ENCODE results near the gene NSUN3.
"Not testable (repeated sequence)": the region's sequence is repeated elsewhere in the genome, so short reads cannot be mapped to it uniquely, and the experiment has no call there.

The NSUN3 gene

DNA sequence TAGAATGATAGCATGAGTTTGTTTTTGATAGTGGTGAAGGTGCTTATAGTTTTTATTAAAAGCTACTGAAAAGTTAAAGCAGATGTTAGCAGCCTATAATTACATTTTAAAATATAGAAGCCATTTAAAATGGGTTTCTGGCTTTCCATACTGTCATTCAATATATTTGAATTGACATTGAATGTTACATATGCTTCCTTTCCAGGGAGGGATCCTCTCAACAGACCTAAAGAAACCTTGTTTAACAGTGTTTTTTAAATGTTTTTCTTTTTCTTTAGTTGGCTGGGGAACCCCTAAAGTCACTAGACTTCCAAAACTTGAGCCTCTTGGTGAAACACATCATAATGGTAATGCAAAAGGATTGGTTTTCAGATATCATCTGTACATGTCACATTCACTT lies 12.3 kb upstream of the NSUN3 start:
- no peak for DNase-seq (ENCODE audit: low read depth in 1 of 2, low spot score in 1 of 2)
- no peak for TF ChIP-seq JUND (IDR thresholded peaks at IDR 0.05; ENCODE audit: low read depth)
- in situ Hi-C loops (cut with HindIII; ENCODE audit: low pct_unique_long_range_greater_than_20kb, low sequenced_read_pairs), result no loop called here

DNA sequence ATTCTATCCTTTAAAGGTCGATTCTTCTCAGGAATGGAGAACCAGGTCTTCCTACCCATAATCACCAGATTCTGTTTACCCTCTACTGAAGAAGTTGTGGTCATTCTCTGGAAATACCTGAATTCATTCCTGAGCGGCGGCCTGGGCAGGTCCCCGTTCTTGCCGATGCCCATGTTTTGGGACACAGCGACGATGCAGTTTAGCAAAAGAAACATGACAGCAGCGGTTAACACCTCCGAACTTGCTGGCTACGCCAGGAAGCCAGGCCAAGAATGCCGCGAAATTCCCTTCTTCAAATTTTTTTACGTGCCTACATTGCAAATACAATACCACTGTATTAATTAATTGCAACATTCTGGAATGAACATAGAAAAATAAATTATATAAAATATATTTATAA lies 1.6 kb upstream of the NSUN3 start:
- in situ Hi-C loops (cut with HindIII; ENCODE audit: low pct_unique_long_range_greater_than_20kb, low sequenced_read_pairs), result no loop called here
- DNase-seq (ENCODE audit: low read depth in 1 of 2, low spot score in 1 of 2), result no peak
- no peak for TF ChIP-seq JUND (IDR thresholded peaks at IDR 0.05; ENCODE audit: low read depth)

DNA sequence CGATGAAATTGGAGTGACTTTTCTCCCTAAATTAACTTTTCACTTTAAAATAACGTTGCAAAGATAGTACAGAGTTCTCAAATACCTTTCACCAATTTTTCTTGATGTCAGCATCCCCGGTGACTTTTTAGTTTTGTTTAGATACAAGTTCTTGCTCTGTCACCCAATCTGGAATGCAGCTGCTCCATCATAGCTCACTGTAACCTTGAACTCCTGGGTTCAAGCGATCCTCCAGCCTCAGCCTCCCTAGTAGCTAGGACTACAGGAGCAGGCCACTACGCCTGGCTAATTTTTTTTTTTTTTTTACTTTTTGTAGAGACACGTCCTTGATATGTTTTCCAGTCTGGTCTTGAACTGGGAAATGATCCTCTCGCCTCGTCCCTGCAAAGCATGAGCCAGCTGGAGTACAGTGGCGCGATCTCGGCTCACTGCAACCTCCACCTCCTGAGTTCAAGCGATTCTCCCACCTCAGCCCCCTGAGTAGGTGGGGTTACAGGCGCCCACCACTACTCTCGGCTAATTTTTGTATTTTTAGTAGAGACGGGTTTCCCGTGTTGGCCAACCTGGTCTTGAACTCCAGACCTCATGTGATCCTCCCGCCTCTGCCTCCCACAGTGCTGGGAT lies 747 bp downstream of the NSUN3 start:
- no peak for TF ChIP-seq JUND (IDR thresholded peaks at IDR 0.05; ENCODE audit: low read depth)
- in situ Hi-C loops (cut with HindIII; ENCODE audit: low pct_unique_long_range_greater_than_20kb, low sequenced_read_pairs), result no loop called here
- DNase-seq (ENCODE audit: low read depth in 1 of 2, low spot score in 1 of 2), result no peak

DNA sequence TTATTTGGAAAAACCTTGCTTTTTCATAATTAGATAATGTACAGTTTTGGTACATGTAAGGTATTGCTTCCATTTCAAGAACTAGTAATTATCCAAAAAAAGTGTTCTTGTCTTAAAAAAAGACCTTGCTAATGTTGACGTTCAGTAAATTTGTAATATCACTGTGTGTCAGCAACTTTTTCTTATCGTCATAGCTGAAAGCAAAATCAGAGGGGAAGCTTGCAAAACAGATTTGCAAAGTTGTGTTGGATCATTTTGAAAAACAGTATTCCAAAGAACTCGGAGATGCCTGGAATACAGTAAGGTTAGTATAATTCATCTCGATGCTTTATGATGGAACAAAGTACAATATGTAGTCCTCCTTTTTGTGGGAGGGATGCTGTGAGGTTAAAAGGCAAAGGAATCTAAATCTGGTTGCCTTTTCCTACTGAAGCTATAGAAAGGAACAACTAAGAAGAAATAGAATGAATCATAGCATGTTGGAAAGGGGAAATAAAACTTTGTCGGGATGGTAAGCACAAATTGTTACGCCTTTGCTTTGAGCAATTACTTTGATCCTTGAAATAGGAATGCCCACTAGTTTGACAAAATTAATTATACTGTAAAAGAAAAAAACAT lies 1.5 kb downstream of the NSUN3 start:
- in situ Hi-C loops (cut with HindIII; ENCODE audit: low pct_unique_long_range_greater_than_20kb, low sequenced_read_pairs), result no loop called here
- no peak for TF ChIP-seq JUND (IDR thresholded peaks at IDR 0.05; ENCODE audit: low read depth)
- DNase-seq (ENCODE audit: low read depth in 1 of 2, low spot score in 1 of 2), result no peak

DNA sequence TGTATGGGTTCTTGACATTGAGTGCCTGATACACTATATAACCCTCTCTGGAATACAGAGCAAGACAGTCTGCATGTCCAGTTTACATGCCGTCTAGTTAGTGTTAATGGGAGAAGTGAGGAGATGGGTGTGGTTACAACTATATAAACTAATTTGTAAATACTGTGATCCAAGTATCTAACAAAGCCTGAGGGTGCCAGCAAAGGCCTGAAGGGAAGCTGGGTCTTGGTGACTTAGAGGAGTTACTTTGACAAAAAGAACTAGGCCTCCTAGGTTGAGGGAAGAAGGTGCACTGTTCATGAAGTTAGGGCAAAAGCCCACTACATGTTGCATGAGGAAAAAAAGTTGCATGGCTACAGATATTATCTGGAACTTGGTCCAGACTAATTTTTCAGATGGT lies 2.3 kb downstream of the NSUN3 start:
- no peak for TF ChIP-seq JUND (IDR thresholded peaks at IDR 0.05; ENCODE audit: low read depth)
- DNase-seq (ENCODE audit: low read depth in 1 of 2, low spot score in 1 of 2), result no peak
- in situ Hi-C loops (cut with HindIII; ENCODE audit: low pct_unique_long_range_greater_than_20kb, low sequenced_read_pairs), result no loop called here

DNA sequence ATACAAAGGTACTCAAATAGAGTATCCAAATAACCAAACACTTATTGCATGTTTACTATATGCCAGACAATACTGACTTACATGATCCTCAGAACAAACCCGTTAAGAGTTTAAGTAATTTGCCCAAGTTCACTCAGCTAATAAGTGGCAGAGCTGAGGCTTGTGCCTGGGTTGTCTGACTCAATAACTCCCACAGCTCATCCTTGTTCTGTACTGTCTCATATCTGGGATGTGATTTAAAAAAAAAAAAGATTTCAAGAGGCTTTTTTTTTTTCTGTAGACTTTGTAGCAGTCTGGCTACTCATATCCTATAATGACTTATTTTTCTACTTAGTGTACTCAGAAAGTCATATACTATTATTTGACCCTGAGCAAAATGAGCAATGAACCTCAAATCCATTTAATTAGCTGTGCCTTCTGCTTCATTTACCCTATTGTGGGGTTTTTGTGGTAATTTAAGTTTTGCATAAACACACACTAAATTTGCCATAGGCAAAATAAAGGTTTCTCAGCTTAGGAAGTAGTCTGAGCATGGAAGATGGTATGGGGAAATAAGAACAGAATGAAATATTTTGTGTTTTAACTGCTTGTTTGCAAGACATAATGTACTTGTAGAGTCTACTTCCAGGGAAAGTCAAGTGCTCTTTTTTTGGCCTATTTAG lies 3.1 kb downstream of the NSUN3 start:
- TF ChIP-seq JUND (IDR thresholded peaks at IDR 0.05; ENCODE audit: low read depth), result no peak
- in situ Hi-C loops (cut with HindIII; ENCODE audit: low pct_unique_long_range_greater_than_20kb, low sequenced_read_pairs), result no loop called here
- DNase-seq (ENCODE audit: low read depth in 1 of 2, low spot score in 1 of 2), result no peak

DNA sequence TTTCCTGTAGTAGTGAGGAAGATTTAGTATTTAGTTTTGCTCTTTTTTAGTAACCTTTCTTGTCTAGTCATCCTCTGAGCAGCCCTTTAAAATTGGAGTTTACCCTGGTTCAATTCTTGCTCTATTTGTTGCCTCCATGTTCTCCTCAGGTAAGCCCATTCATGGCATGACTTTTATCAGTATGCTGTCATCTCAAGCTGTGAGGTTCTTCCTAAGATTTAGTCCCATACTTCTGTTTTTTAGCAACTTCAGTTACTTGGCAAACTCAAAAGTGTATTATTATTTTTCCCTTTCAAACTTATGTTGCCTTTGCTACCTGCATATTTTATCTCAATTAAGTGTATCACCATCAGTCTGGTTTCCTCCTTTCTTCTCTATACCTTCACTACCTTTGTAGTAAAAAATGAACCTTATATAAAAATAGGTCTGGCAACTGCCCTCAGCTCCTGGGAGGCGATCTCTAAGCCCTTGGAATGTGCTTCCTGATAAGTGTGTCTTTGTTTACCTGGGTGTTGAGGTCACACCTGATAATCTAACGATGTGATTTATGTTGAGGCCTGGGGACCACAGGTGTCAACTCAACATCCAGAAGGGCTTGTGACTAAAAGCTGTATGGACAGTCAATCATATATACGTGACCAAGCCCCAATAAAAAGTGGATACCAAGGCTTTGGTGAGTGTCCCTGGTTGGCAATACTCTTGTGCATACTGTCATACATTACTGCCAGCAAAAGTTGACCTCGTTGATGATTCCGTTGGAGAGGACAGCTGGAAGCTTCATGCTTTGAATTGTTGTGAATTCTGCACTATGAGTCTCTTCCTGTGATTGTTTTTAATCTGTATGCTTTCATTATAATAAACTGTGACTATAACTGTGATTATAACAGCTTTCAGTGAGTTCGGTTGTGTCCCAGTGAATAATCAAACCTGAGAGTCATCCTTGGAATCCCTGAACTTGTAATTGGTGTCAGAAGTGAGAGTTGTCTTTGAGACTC lies 3.9 kb downstream of the NSUN3 start:
- DNase-seq (ENCODE audit: low read depth in 1 of 2, low spot score in 1 of 2), result no peak
- in situ Hi-C loops (cut with HindIII; ENCODE audit: low pct_unique_long_range_greater_than_20kb, low sequenced_read_pairs), result no loop called here
- TF ChIP-seq JUND (IDR thresholded peaks at IDR 0.05; ENCODE audit: low read depth), result no peak

DNA sequence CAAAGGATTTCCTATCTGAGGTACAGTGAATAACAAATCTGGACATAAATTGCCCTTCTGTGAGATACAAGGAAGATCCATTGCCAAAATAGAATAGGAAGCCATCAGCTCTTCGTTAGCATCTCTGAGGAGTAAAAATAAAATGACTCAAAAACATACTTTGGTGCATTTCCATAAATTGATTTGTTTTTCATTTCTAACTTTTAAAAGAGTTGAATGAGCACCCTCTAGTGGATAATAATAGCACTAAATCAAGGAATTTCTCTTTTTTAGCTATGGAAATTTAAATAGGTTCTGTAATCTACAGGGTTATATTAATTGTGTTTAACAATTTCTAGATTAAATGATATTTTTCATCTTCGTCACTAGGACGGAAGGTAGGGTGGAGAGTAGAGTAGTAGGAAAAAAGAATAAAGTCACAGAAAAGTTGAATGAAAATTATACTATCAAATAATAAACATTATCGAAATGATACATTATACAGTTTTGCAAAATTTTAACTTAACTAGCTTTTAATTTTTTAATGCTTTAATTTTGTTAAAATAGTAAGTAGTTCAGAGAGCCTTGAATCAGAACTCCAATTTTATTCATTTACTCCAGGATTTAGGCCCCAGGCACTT lies 6.4 kb downstream of the NSUN3 start:
- in situ Hi-C loops (cut with HindIII; ENCODE audit: low pct_unique_long_range_greater_than_20kb, low sequenced_read_pairs), result no loop called here
- peak in 1 of 2 experiments; percentile 10 for DNase-seq (ENCODE audit: low read depth in 1 of 2, low spot score in 1 of 2)
- TF ChIP-seq JUND (IDR thresholded peaks at IDR 0.05; ENCODE audit: low read depth), result no peak

DNA sequence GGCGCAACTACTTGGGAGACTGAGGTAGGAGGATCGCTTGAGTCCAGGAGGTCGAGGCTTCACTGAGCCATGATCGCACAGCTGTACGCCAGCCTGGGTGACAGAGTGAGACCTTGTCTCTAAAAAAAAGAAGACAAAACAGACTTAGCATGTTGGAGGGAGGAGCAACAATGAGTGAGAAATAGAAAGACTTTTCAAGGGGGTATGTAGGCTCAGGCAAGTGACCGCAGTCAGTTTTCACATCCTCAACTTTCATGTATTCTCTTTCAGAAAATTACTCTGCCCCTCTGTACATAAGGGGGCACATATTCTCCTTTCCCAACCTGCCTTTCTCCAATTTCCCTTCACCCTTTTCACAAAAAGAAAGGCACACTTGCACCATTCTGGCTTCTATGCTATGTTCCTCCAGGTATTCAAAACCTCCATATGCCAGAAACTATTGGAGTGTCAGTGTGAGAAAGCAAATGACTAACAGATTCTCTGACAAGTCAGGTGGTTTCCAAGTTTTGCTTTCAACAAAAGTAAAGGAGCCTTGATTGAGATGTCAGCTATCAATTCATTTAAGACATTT lies 7.6 kb downstream of the NSUN3 start:
- no peak for TF ChIP-seq JUND (IDR thresholded peaks at IDR 0.05; ENCODE audit: low read depth)
- in situ Hi-C loops (cut with HindIII; ENCODE audit: low pct_unique_long_range_greater_than_20kb, low sequenced_read_pairs), result no loop called here
- DNase-seq (ENCODE audit: low read depth in 1 of 2, low spot score in 1 of 2), result no peak

DNA sequence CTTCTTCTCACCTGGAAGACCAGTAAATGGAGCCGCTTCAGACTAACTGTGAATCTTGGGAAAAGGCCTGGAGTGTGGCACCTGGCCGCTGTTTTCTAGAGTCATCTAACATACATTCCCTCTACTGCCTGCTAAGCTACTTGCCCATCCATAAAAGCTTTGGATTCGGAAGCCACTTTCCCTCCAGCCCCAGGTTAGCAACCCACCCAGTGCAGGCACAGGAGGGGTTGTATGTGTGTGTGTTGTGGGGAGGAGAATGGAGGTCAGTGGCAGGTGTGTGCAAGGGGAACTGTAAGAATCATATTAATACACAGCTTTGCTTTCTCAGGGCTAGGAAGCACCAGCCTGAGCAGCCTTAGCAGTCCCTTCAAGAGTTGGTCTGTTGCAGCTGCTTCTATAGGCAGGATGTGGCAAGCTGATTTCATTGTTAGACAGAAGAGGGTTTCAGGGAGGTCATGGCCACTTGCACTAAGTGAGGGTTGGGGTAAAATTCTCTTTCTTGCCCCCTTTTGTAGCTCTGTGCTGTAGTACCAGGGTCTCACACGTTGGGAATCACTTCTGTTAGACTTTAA lies 8.9 kb downstream of the NSUN3 start:
- DNase-seq (ENCODE audit: low read depth in 1 of 2, low spot score in 1 of 2), result no peak
- no peak for TF ChIP-seq JUND (IDR thresholded peaks at IDR 0.05; ENCODE audit: low read depth)
- in situ Hi-C loops (cut with HindIII; ENCODE audit: low pct_unique_long_range_greater_than_20kb, low sequenced_read_pairs), result no loop called here

DNA sequence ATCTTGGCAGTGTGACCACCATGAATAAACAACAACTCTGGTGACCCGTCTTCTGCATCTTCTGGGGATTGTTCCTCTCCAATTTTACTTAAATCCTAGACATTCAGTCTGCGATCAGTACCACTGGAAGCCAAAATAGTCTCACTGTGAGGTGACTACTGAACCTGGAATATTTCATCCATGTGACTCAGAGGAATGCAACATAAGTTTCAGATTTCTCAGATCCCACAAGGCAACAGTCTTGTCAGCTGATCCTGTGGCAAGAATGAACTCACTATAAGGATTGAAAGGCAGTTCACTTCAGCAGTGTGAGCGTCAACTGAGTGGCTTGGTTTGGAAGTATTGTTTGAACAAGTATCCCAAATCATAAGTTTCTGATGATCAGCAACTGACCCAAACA lies 13.2 kb downstream of the NSUN3 start:
- no peak for DNase-seq (ENCODE audit: low read depth in 1 of 2, low spot score in 1 of 2)

DNA sequence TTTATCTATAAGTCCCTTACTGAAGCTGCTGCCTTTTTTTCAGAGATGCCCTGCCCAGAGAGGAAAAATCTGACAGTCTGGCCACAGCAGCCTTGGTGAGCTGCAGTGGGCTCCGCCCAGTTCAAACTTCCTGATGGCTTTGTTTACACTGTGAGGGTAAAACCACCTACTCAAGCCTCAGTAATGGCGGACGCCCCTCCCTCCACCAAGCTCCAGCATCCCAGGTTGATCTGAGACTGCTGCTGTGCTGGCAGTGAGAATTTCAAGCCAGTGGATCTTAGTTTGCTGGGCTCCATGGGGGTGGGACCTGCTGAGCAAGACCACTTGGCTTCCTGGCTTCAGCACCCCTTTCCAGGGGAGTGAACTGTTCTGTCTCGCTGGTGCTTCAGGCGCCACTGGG lies 17.7 kb downstream of the NSUN3 start:
- in situ Hi-C loops (cut with HindIII; ENCODE audit: low pct_unique_long_range_greater_than_20kb, low sequenced_read_pairs); DNase-seq (ENCODE audit: low read depth in 1 of 2, low spot score in 1 of 2): not testable (repeated sequence)

More for the DNA sequence above, 13.2 kb downstream of the NSUN3 start:
- in situ Hi-C loops (cut with HindIII; ENCODE audit: low pct_unique_long_range_greater_than_20kb, low sequenced_read_pairs), result no loop called here
- no peak for TF ChIP-seq JUND (IDR thresholded peaks at IDR 0.05; ENCODE audit: low read depth)

Data from T47D (cell line).